Dermis blood vessel endothelial cell (primary cell): ENCODE measurements around the gene LIMD2. TPM values are rescaled to one million over a fixed set of nuclear protein-coding genes. Genes with fewer than 3 reads are reported as not detected.

ENCODE experiments used
- DNase-seq: peaks from one replicate; pipeline ENCODE4 v3.0.0; 2010
- total RNA-seq: library from RNA; depleted of rRNA; stranded (reverse); fragments of >200 nt; gene quantifications from 2 replicates; pipeline ENCODE4 v1.2.3, GENCODE V29; 2014

Gene LIMD2
- total RNA-seq, 1 donor from 2014 or later, result 46.5 TPM

GRCh38 chr17:63700528-63701455, 867 bp upstream of the LIMD2 start:
- peak; percentile 75 for DNase-seq

- DNase-seq, result peak; percentile 55
These were observed 863 bp downstream of the LIMD2 start for GRCh38 chr17:63698886-63699637.

GRCh38 chr17:63698381-63698885, 1.5 kb downstream of the LIMD2 start:
- peak; percentile 30 for DNase-seq

- DNase-seq, result peak; percentile 75
These were observed 2.3 kb downstream of the LIMD2 start for GRCh38 chr17:63697341-63698286.

- peak; percentile 82 for DNase-seq
These were observed 3.5 kb downstream of the LIMD2 start for GRCh38 chr17:63696381-63696961.

GRCh38 chr17:63695889-63696288, 4.0 kb downstream of the LIMD2 start:
- no peak for DNase-seq

GRCh38 chr17:63694950-63695773, 4.8 kb downstream of the LIMD2 start:
- DNase-seq, result no peak

- no peak for DNase-seq
These were observed 5.5 kb downstream of the LIMD2 start for GRCh38 chr17:63694229-63694949.

- no peak for DNase-seq
These were observed 6.4 kb downstream of the LIMD2 start for GRCh38 chr17:63693411-63694113.

GRCh38 chr17:63692195-63692816, 7.6 kb downstream of the LIMD2 start:
- no peak for DNase-seq

GRCh38 chr17:63689479-63689878, 10.4 kb downstream of the LIMD2 start:
- no peak for DNase-seq

- DNase-seq, result no peak
These were observed 11.4 kb downstream of the LIMD2 start for GRCh38 chr17:63688396-63689020.

- no peak for DNase-seq
These were observed 13.7 kb downstream of the LIMD2 start for GRCh38 chr17:63686138-63686685.

- no peak for DNase-seq
These were observed 14.3 kb downstream of the LIMD2 start for GRCh38 chr17:63685578-63685977.

- DNase-seq, result no peak
These were observed 14.9 kb downstream of the LIMD2 start for GRCh38 chr17:63685041-63685440.

GRCh38 chr17:63682981-63683380, 16.9 kb downstream of the LIMD2 start:
- DNase-seq, result no peak

GRCh38 chr17:63682441-63682840, 17.5 kb downstream of the LIMD2 start:
- no peak for DNase-seq

GRCh38 chr17:63681530-63681929, 18.4 kb downstream of the LIMD2 start:
- DNase-seq, result peak; percentile 41
